ENCODE data around the gene C20orf144.

The C20orf144 gene

DNA sequence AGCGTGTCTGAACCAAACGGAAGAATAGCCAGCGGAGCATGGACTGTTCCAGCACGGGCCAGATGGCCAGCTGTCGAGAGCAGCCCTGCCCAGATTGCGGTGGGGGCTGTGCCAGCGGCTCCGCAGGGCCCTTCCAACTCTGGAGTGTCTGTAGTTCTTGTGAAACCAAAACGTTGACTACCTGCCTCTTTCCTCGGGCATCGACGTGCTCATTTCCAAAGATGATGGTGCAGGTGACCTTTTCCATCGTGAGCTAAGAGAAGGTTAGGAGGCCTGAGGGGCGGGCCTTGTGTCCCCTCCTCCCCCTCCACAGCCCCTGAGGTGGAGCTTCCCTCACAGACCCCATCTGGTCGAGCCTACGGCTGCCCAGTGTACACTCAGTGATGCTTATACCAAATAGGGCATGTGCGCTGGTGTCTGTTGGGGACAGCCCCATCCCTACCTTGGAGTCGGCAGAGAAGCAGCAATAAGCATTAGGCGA lies 12.9 kb upstream of the C20orf144 start:
- intact Hi-C loops (cut with DNase I) = no loop called here
- peak in 6 of 10 donors; percentile 62 to 94 (median 81) for DNase-seq

DNA sequence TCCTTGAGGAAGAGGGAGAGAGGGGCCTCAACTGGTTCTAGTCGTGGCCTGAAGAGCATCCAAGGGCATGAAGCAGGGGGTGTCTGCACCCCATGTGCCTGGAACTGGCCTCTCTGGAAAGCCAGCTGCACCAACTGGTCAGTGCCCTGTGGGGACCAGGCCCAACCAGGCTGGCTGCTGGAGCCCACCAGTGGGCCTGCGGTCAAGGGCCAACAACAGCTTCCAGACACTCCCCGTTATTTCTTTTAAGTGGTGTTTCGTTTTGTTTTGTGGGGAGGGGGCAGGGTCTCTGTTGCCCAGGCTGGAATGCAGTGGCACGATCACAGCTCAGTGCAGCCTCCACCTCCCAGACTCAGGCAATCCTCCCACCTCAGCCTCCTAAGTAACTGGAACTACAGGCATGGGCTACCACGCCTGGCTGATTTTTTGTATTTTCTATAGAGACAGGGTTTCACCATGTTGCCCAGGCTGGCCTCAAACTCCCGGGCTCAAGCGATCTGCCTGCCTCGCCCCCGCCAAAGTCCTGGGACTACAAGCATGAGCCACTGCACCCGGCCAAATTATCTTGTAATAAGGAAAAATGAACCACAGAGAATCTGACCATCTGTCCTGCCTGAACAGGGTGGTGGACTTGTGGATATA lies 11.9 kb upstream of the C20orf144 start:
- no peak for DNase-seq
- intact Hi-C loops (cut with DNase I) = no loop called here

DNA sequence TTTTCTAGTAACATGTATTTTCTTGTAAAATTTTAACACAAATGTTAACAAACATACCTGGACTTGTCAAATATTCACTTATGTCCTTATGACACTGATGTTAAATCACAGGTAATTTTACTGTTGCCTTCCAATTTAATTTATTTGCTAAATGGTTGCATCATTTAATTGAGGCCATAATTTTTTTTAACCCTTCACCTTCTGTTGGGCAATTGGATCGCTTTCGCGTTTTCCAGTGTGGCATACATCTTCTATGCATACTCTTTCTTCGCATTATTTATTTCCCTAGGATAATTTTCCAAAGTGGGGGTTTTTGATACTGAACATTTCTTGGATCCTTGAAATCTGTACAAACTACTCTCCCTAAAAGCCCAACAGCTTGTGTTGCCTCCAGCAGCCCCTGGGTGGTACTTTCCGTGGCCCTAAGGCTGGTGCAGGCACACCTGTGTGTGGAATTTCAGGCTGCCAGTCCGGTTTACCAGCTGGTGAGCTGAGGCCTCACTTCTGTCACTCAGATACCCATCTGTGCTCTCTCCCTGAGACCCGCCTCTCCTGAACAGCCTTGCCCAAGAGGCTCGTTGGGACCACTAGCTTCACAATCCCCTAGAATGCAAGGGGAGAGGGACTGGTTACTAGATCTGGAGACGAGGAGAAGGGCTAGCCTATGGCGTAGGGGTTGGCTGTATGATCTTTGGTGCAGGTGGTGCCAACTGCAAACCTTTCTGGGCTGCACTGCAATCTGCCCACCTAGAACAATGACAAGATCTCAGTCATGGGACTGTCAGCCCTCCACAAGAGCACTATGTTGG lies 11.2 kb upstream of the C20orf144 start:
- intact Hi-C loops (cut with DNase I) = no loop called here
- no peak for DNase-seq

DNA sequence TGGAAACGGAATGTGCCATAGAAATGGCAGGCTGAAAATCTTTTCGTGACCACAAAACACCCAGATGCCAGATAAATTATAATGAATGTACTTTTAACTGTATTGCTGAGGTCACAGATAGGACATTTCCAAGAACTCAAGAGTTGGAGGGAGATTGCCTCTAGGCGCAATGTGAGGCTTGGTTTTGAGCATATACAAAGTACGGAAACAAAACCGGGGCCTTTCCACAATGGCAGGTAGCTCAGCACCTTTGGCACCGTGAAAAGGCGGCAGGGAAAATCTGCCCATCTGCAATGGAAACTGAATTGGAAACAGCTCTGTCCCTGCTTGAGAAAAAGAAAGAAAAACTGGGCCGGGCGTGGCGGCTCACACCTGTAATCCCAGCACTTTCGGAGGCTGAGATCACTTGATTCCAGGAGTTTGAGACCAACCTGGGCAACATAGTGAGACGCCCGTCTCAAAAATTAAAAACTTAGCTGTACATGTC lies 10.5 kb upstream of the C20orf144 start:
- DNase-seq = no peak
- intact Hi-C loops (cut with DNase I) = no loop called here

DNA sequence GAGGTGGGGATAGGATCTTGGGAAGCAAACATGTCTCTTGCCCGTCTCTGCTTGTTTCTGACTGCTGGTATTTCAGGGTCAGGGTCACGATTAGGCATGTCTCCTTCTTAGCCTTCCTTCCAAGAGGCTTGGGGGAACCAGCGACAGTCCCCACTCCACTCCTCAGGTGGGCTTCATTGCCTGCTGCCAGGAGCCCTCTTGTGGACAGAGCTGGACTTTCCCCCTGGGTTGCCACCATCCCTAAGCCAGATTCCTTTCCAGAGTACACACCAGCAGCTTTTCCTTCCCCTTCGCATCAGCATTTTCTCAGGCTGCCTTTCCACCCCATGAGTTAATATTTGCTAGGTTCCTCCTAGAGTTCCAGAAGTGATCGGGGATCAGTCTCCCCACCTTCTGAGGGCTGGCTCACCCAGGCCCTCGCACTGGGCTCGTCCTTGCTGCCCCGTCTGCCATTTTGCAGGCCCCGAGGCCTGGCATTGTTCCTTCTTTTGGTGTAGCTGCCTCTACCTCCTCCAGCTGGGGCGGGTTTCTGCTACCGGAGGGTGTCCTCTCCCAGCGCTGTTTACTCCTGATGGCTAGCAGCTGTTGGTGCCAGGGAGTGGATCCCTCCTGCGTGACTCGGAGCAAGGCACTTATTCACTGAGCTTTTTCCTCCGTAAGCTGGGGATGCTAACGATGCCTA lies 8.8 kb upstream of the C20orf144 start:
- peak; percentile 54 to 95 (median 74) for DNase-seq

DNA sequence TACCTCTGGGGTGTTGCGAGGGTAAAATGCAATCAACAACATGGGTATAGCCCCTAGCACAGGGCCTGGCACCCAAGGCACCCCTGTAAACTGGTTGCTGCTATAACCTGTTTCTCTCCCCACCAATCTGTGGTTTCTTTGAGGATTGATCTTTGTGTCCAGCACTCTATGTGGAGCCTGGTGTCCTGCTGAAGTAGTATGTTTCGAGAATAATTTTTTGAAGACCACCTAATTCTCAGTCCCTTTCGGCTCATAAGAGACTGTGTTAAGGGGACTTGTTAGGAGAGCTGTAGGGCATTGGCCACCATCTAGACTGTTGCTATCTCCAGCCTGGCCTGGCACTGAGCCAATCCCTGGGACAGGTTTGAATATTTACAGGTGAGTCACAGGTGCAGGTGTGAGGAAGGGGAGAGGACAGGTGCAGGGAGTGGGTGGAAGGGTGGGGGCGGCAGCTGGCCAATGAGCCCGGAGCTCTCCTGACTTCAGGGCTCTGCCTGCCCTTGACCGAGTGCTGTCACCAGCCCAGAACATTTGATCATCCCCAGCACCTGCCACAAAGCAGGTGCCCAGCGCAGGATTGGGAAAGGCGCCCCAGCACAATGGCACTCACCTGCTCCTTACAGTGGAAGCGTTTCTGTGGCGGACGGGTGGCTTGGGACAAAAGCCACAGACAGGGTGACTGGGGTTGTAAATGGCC lies 8.1 kb upstream of the C20orf144 start:
- DNase-seq = peak in 2 of 10 donors; percentile 82
- intact Hi-C loops (cut with DNase I) = no loop called here

More for the DNA sequence above, 8.8 kb upstream of the C20orf144 start:
- intact Hi-C loops (cut with DNase I) = no loop called here

DNA sequence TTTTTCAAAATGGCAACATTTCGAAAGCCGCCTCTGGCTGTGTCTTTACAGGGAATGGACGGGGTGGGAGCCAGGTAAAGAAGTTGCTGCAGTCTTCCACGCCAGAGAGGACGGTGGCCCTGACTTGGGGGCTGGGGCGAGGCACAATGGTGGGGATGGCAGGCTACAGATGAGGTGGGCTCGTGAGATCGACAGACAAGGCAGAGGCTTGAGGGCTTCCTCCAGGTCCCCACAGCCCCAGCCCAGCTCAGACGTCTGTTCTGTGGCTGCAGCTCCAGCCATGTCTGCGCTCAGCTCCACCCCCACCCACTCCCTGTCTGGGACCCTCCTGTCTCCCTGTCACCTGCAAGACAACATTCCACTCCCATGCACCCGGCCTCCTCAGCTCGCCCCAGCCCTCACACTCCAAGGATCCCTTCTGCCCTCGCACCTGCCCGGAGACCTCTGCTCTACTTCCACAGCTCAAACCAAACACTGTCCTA lies 7.4 kb upstream of the C20orf144 start:
- intact Hi-C loops (cut with DNase I) = no loop called here
- DNase-seq = peak in 1 of 10 donors; percentile 81

DNA sequence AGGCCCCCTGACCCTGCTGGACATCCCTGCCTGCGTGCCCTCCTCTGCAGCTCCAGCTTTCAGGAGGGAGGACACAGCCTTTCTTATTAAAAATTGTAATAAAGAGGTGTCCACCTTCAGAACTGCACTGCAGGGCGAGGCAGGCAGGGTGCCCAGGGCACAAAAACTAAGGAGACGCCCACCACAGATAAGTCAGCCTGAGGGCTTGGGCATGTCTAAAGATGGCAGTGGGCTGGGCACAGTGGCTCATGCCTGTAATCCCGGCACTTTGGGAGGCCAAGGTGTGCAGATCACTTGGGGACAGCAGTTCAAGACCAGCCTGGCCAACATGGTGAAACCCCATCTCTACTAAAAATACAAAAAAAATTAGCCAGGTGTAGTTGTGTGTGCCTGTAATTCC lies 7.0 kb upstream of the C20orf144 start:
- intact Hi-C loops (cut with DNase I) = no loop called here
- no peak for DNase-seq

DNA sequence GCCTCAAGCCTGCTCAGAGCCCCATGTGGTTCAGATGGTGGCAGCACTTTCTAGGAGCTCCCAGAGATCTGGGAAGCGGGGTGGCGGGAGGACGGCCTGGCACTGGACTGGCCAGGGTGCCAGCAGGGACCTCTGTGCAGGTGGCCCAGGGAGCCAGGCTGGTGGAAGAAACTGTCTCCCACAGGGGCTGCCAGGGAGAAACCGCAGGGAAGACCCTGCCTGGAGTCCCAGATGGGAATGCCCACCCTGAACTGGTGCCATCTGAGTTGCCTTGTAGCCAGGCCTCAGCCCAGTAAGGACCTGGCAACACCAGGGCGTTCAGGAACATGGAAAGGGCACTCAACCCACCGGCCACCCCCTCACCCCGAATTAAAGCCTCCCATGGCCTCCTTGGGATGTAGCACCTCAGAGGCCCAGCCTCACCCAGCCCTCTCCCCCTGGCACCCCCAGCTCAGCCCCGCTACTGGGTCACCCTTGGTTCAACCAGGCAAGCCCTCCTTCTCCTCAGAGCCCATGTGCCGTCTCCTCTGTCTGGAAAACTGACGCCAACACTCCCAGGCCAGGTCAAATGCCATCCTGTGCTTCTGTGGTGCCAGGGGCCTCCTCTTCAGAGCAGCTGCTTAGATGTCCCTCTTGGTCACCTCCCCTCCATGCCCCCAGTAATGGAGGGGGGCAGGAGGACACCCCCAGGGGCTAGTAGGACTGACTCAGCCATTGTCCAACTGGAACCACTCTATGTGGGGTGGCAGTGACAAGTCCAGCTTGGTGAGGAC lies 5.9 kb upstream of the C20orf144 start:
- intact Hi-C loops (cut with DNase I) = no loop called here
- DNase-seq = peak in 2 of 10 donors; percentile 72 to 77

DNA sequence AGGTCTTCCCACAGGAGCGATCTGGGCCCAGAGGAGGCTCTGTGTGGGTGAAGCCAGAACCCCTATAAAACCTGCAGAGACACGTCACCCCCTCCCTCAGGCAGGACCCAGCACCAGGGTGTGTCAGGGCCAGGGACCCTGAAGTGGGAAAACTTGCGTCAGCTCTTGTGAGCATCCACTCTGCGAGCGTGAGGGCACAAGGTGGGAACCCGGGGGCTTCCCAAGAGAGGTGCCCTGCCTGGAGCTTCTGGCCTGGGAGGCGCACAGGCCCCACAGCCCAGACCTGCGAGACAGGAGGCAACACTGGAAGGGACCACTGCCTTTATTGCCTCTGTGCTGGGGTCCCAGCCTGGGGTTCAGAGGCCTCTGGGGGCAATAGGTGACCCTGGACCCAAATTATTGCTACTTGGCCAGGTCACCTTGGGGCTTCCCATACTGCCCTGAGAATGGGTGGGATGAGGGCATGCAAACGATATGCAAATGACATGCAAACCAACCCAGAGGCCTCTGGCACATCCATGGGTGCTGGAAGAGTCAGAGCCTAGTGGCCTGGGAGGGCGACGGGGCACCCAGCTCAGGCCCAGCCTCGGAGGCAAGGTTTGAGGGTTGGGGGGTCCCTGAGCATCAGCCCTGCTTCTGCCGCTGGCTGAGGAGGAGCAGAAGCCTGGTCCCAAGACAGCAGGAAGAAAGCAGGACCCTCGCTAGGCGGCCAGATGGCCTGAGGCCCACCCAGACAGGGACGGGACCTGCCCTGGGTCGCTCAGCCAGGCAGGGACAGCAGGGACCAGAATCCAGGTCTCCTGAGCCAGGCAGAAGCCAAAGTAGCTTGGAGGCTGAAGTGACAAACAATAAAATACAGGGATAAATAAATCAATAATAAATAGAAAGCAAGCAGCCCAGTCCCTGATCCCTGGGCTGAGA lies 5.1 kb upstream of the C20orf144 start:
- intact Hi-C loops (cut with DNase I) = no loop called here
- peak in 2 of 10 donors; percentile 55 to 70 for DNase-seq

DNA sequence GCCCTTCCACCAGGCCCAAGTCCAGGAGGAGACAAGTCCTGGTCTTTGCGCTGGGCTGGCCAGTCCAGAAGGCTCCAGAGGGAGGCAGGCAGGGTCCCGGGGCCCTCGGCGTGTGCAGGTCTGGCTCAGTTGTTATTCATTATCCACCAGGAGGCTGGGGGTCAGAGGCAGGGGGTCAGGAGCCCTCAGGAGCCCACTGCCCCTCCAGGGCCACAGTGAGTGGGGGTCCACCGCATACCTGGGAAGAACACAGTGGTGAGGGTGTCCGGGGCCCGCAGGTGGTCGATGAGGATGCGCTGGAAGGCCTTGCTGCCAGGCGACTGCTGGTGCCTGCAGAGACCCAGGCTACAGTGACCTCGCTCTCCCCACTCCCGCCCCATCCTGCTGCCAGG lies 4.4 kb upstream of the C20orf144 start:
- intact Hi-C loops (cut with DNase I) = no loop called here

DNA sequence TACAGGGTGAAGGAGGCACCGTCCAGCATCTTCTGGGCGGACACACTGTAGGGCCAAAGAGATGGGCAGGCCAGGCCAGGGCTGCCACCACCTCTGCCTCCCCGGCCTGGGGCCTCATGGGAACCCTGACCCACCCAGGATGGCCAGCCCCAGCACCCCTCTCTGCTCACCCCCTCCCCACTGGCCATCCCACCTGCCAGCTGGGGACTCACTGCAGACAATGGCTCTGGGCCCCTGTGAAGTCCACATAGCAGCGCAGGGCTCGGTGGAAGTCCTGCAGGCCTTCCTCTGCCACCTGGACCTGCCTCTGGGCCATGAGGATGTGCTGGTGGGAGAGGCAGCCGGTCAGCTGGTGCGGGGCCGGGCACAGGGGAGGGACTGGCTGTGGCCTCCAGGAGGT lies 3.6 kb upstream of the C20orf144 start:
- DNase-seq = peak in 3 of 10 donors; percentile 58 to 59 (median 58)
- intact Hi-C loops (cut with DNase I) = no loop called here

More for the DNA sequence above, 4.4 kb upstream of the C20orf144 start:
- DNase-seq = peak in 3 of 10 donors; percentile 41 to 68 (median 62)

DNA sequence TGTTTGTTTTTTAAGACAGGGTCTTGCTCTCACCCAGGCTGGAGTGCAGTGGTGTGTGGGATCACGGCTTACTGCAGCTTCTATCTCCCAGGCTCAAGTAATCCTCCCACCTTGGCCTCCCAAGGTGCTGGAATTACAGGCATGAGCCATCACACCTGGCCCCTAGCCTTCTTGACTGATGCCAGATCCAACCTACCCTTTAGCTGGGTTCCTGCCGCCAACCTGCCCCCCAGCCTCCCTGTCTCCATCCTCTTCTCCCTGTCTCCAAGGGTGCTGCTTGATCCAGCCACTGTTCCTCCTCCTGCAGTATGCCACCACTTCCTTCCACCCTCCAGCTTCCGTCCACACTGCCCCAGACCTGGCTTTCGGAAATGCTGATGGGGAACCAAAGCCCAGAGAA lies 3.2 kb upstream of the C20orf144 start:
- DNase-seq = peak in 1 of 10 donors; percentile 50
- intact Hi-C loops (cut with DNase I) = no loop called here

DNA sequence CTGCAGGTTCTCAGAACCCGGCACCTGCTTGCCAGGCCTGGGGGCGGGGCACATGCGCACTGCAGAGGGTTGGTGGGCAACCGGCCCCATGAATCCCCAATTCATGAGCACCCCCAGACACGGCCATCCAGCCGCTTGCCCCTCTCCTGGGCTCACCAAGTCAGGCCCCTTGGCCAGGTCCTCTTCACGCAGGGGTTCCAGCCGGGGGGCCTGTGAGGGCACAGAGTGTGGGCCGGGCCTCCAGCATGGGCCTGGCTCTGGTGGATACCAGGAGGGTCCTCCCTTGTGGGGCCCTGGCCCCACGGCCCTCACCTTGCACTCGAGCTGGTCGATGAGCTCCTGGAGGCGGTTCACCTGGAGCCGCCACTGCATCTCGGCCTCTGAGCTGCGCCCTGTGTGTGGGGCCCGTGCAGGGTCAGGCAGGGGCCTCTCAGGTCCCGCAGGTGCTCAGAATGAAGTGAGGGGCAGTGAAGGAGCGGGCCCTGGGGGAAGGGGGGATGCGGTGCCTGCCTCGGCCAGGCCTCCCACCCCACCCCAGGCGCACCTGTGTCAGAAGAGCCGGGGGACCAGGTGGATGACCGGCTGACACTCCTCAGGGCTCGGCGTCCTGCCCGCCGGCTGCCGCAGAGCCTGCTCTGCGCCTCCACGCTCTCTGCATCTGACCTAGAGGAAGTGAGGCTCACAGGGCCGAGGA lies 2.6 kb upstream of the C20orf144 start:
- peak in 2 of 10 donors; percentile 60 to 78 for DNase-seq
- intact Hi-C loops (cut with DNase I) = no loop called here

DNA sequence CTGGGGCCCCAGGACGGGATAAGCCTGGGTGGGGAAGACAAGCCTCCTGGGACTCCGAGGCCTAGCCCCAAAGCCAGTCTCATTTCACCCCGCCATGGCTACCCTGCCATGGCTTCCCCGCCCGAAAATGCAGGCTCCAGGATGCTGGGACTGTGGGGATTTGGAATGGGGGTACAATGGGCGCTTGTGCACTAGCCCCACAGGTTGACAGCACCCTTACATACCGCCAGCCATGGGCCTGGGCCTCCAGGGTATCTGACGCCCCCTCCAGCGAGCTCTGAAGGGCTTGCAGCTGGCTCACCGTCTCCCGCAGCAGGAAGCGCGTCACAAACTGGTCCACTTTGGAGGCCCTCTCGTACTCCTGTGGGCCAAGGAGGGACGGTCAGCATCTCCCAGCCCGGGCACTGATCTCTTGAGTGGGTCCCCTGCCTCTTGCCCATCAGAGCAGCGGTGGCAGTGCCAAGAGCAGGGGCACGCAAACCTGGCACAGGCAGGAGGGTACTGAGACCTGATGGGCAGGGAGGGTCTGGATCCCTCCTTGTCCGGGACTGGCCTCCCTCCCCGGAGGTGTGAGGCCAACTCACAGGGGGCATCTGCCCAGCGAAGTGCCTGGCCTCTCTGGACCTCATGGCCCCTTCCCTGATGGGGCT lies 2.0 kb upstream of the C20orf144 start:
- intact Hi-C loops (cut with DNase I) = no loop called here
- DNase-seq = peak in 3 of 10 donors; percentile 50 to 80 (median 70)

DNA sequence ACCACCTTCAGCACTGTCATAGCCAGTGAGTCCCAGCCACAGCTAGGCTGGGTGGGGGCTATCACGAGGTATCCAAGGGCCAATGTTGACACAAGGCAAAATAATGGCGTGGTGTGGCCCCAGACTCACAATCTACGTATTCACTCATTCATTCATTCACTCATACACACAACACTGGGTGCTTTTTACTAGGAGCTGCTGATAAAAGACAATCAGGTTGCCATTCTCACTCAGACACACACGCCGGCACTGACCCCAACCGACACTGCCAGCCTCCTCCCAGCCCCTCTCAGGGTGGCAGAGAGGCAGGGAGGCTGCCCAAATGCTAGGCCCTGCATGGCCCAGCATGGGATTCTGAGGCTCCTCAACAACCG lies 1.5 kb upstream of the C20orf144 start:
- DNase-seq = peak in 1 of 10 donors; percentile 32
- intact Hi-C loops (cut with DNase I) = no loop called here
